ENCODE results near the gene TENM4.

TENM4 gene

DNA sequence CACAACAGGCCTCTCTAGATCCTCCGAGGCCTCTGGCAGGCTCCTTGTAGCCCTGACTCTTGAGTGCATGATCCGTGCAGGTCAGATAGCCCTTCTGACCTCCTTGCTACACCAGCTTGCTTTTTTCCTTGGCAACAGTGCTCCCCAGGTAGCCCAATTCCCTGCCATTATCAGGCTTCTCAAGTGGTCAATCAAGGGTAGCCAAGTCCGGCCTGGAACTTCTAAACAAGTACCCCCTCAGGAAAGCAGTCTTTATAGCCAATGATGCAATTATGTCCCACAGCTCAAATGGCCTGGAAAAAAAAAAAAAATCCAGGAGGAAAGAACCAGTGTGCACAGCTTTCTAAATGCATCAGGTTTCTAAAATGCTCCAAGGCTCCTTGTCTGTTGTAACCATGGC, 59.8 kb downstream of the TENM4 start:
- H3K4me3 Mint-ChIP-seq, result no peak overlapping the region

DNA sequence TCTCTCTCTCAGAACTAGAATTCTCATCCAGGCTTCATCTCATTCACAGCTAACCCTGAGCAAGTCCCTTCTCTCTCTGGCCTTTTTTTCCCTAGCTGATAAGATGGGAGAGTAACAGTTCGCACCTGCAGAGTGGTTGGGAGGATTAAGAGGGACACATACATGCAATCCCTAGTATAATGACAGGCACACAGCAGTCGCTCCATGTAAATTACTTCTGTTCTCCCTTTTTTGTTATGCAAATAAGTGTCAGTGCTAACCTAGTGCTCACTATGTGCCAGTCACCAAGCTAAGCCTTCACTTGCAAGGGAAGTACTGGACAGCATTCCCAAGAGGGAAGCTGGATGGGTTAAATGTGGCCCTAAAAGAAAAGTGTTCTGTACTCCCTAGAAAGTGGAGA, 63.4 kb downstream of the TENM4 start:
- Mint-ChIP-seq H3K9me3 (no peaks in the 10 kb centered on the region), H3K27ac (no peak overlapping the region), H3K27me3 (peaks cover 48% of the 10 kb centered on the region), H3K4me1 (ENCODE audit: low read depth) (no peaks in the 10 kb centered on the region), H3K4me3 (no peak overlapping the region), H3K36me3 (ENCODE audit: low read depth) (no peaks in the 10 kb centered on the region)
- intact Hi-C loops (cut with micrococcal nuclease), result no loop called here

More for the DNA sequence above, 59.8 kb downstream of the TENM4 start:
- peaks cover 57% of the 10 kb centered on the region for H3K27me3 Mint-ChIP-seq
- H3K36me3 Mint-ChIP-seq (ENCODE audit: low read depth), result no peaks in the 10 kb centered on the region
- no peak overlapping the region for H3K27ac Mint-ChIP-seq
- H3K9me3 Mint-ChIP-seq, result no peaks in the 10 kb centered on the region
- no peaks in the 10 kb centered on the region for H3K4me1 Mint-ChIP-seq (ENCODE audit: low read depth)
- intact Hi-C loops (cut with micrococcal nuclease), result no loop called here

DNA sequence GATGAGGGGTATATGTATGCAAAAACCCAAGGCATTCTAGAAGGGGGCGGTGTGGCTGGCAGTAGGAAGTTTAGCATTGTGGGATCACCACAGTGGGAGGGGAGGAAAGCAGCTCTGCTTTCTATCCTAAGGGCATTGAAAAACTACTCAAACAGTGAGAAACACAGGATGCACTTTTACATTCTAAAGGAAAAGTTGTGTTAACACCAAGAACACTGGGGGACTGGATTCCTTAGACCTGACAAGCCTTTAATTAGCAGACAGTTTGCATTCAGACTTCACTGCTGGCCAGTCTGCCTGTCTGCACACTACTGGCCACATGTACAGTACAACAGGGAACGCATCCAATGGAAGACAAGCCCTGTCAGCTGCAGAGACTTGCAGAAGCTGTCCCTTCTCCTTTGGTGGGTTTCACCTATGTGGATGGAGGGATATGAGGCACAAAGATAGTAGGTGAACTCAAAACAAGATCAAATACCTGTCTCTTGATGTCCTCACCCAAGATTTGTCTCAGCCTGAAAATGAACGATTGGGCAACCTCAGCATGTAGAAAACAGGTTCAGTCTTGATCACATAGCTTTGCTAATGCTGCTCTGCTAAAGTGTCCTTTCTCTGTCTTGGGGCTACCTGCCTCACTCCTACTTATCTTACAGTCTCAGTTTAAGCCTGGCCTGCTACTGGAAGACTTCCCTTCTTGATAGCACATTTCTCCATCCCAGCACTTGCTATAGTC, 64.8 kb downstream of the TENM4 start:
- no peak overlapping the region for H3K27ac Mint-ChIP-seq
- no peaks in the 10 kb centered on the region for H3K4me1 Mint-ChIP-seq (ENCODE audit: low read depth)
- no peak overlapping the region for H3K4me3 Mint-ChIP-seq
- peaks cover 48% of the 10 kb centered on the region for H3K27me3 Mint-ChIP-seq
- intact Hi-C loops (cut with micrococcal nuclease), result no loop called here
- H3K36me3 Mint-ChIP-seq (ENCODE audit: low read depth), result no peaks in the 10 kb centered on the region
- no peaks in the 10 kb centered on the region for H3K9me3 Mint-ChIP-seq

DNA sequence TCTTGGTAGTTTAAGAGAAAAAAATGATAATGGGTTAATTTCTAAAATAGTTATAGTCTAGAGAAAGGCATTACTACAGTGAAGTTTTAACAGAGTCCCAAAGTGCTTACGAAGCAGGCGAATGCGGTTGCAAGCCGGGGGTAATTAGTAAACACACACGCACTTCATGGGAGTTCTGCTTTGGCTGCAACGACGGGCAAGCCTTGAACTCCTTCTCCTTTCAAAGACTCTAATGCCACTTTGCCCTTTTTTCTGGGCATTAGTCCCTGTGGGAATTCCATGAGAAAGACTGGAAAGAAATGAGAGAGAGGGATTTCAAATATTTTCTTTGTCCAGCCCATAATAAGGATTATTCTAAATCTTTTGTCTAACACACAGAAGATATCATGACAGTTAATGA, 66.1 kb downstream of the TENM4 start:
- peaks cover 58% of the 10 kb centered on the region for H3K27me3 Mint-ChIP-seq
- no peaks in the 10 kb centered on the region for H3K36me3 Mint-ChIP-seq (ENCODE audit: low read depth)
- no peaks in the 10 kb centered on the region for H3K4me1 Mint-ChIP-seq (ENCODE audit: low read depth)
- no peak overlapping the region for H3K27ac Mint-ChIP-seq
- H3K9me3 Mint-ChIP-seq, result no peaks in the 10 kb centered on the region
- intact Hi-C loops (cut with micrococcal nuclease), result no loop called here
- no peak overlapping the region for H3K4me3 Mint-ChIP-seq

DNA sequence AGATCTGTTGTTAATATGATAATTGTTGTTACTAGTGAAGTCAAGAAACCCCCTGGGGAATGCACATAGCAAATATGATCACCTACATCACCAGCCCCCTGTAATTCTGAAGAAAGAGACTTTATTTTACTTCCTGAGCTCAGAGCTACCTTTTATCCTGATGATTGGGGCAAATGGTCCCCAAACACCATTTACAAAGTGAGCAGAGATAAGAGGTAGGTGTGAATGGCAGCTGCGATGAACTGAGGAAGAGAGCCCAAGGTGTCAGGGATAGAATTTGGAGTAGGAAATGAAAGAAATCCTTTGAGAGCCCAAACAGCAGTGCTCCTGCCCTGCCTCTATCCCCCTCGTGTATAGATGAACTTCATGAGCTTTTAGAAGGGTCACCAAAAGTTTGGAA, 69.1 kb downstream of the TENM4 start:
- Mint-ChIP-seq H3K27ac (no peak overlapping the region), H3K4me1 (ENCODE audit: low read depth) (no peaks in the 10 kb centered on the region), H3K27me3 (peaks cover 59% of the 10 kb centered on the region), H3K36me3 (ENCODE audit: low read depth) (no peaks in the 10 kb centered on the region), H3K4me3 (no peak overlapping the region), H3K9me3 (no peaks in the 10 kb centered on the region)
- intact Hi-C loops (cut with micrococcal nuclease), result no loop called here

DNA sequence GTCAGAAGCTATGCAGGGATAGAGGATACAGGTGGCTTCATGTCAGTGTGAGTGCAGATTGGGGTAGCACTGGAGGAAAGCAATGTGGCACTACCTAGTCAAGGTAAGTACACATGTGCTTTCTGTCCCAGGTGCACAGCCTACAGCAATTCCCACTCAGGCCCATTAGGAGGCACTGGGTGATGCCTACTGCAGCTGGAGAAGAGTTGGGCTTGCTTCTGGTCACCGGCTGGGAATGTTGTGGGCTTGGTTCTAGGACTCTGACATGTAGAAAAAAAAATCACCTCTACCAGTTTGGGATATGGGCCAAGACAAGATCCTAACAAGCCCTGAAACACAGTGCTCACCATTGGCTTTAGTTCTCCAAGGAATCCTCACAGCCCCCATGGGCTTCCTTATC, 69.7 kb downstream of the TENM4 start:
- no peak overlapping the region for H3K4me3 Mint-ChIP-seq
- no peaks in the 10 kb centered on the region for H3K9me3 Mint-ChIP-seq
- H3K36me3 Mint-ChIP-seq (ENCODE audit: low read depth), result no peaks in the 10 kb centered on the region
- H3K4me1 Mint-ChIP-seq (ENCODE audit: low read depth), result no peaks in the 10 kb centered on the region
- no peak overlapping the region for H3K27ac Mint-ChIP-seq
- peaks cover 55% of the 10 kb centered on the region for H3K27me3 Mint-ChIP-seq
- intact Hi-C loops (cut with micrococcal nuclease), result no loop called here

DNA sequence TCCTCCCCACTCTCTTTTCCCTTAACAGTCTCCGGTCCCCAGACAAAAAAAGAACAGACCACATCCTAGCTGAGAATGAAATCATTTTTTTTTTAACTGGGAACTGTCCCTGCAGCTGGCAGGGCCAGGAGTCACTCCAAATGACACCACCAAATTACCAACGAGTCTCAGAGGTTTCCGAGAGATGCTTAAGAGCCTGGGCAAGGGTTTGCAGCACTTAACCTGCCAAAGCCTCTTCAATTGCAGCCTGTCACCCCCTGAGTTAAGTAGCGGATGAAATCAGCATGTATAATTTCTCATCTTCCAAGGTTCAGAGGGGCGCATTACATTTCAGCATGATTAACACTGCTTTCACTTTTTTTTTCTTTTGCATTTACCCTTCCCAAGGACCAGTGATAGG, 71.8 kb downstream of the TENM4 start:
- intact Hi-C loops (cut with micrococcal nuclease), result no loop called here
- Mint-ChIP-seq H3K9me3 (no peaks in the 10 kb centered on the region), H3K4me3 (no peak overlapping the region), H3K27ac (no peak overlapping the region), H3K27me3 (peaks cover 52% of the 10 kb centered on the region), H3K4me1 (ENCODE audit: low read depth) (no peaks in the 10 kb centered on the region), H3K36me3 (ENCODE audit: low read depth) (no peaks in the 10 kb centered on the region)

DNA sequence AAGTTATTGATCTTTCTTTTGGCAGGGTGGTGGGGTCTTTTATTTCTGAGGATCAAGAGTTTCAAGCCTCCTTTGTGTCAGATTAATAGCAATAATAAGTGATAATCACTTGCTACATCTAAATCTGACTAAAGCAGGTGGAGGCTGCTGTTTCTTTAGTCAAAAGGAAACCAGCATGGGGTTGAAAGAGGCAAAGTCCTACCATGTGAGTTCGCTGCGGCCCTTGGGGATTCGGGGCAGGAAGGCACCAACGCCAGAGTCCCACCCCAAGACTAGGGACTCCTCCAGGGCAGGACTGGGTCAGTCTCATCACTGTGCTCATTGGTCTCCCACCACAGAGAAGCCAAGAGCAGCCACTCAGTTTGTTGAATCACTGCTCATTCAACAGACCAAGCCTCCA, 73.0 kb downstream of the TENM4 start:
- Mint-ChIP-seq H3K27ac (no peak overlapping the region), H3K27me3 (peaks cover 45% of the 10 kb centered on the region), H3K36me3 (ENCODE audit: low read depth) (no peaks in the 10 kb centered on the region), H3K4me1 (ENCODE audit: low read depth) (no peaks in the 10 kb centered on the region), H3K9me3 (no peaks in the 10 kb centered on the region), H3K4me3 (no peak overlapping the region)
- intact Hi-C loops (cut with micrococcal nuclease), result no loop called here

DNA sequence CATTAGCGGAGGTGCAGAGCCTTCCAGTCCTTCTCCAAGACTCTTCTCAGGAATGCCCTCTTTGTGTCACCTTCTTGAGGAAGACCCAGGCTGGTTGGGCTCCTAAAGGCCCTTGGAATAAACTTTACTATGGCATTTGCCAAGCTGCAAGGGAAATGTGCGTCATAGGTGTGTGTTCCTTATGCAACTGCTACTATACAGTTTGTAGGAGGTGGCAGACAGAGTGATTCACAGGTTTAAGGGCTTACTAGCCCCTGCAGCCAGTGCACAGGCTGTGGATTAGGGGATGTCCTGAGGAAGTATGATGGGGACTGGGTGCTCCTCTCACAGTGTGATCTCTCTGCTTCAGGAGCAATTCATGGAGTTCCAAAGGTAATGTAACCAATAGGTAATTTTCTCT, 74.6 kb downstream of the TENM4 start:
- no peaks in the 10 kb centered on the region for H3K36me3 Mint-ChIP-seq (ENCODE audit: low read depth)

DNA sequence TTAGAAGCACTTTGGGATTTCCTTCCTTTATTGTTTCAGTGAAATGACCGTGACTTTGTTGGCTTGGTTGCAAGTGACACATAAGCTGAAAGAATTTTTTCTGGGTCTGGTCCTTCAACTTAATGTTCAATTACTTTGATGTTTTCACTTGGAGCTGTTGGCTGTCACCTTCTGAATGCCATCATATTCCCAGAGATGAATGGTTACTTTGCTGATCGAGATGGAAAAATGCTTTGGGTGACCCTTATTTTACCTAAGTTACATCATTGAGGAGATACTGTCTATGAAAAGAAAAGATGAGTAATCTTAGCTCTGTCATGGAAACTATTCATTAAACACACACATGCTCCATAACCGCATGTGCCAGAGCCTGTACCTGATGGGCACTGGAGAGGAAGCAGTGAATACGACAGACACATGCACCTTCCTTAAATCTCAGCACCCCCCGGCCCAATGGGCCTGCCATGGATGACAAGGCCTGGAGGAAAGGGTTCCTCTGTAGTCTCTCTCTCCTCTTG, 76.9 kb downstream of the TENM4 start:
- H3K9me3 Mint-ChIP-seq, result no peaks in the 10 kb centered on the region
- H3K4me3 Mint-ChIP-seq, result no peak overlapping the region

More for the DNA sequence above, 74.6 kb downstream of the TENM4 start:
- H3K9me3 Mint-ChIP-seq, result no peaks in the 10 kb centered on the region
- no peak overlapping the region for H3K27ac Mint-ChIP-seq
- H3K4me3 Mint-ChIP-seq, result no peak overlapping the region
- intact Hi-C loops (cut with micrococcal nuclease), result no loop called here
- no peaks in the 10 kb centered on the region for H3K4me1 Mint-ChIP-seq (ENCODE audit: low read depth)
- peaks cover 35% of the 10 kb centered on the region for H3K27me3 Mint-ChIP-seq

DNA sequence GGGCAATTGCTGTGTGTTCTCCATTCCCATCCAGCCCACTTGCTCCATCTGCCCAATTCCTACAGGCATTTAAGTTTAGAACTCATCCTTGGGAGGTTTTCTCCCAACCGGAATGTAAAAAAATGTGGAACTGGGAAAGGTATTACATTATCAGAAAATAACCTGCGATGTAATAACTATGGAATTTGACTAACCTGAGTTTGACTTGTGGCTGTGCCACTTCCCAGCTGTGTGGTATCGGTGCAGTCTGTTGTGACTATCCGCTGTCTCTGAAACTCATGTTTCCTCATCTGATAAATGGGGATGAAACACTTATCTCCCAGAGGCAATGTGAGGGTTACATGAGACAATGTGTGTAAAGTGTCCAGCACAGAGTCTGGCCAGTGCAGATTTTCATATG, 77.6 kb downstream of the TENM4 start:
- Mint-ChIP-seq H3K4me3 (no peak overlapping the region), H3K4me1 (ENCODE audit: low read depth) (no peaks in the 10 kb centered on the region), H3K27ac (no peak overlapping the region), H3K36me3 (ENCODE audit: low read depth) (no peaks in the 10 kb centered on the region), H3K27me3 (peaks cover 23% of the 10 kb centered on the region), H3K9me3 (no peaks in the 10 kb centered on the region)
- intact Hi-C loops (cut with micrococcal nuclease), result no loop called here

More for the DNA sequence above, 76.9 kb downstream of the TENM4 start:
- H3K36me3 Mint-ChIP-seq (ENCODE audit: low read depth), result no peaks in the 10 kb centered on the region
- intact Hi-C loops (cut with micrococcal nuclease), result no loop called here
- peaks cover 21% of the 10 kb centered on the region for H3K27me3 Mint-ChIP-seq
- no peak overlapping the region for H3K27ac Mint-ChIP-seq
- no peaks in the 10 kb centered on the region for H3K4me1 Mint-ChIP-seq (ENCODE audit: low read depth)

DNA sequence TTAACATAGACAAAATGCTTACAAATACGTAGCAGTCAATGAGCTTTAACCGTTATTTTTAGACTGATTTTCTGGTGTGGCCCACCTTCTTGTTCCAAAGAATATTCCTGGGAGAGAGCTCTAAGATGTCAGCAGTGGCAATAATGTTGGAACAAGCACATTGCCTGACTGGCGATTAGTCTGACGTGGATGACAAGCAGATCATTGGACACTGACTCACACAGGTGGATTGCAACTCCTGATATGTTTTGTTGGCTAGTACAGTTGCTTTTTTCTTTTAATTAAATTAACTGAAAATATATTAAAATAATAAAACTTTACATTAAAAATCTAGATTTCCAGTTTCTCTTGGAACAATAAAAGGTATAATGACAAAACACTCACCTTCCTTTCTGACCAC, 78.0 kb downstream of the TENM4 start:
- Mint-ChIP-seq H3K4me1 (ENCODE audit: low read depth) (no peaks in the 10 kb centered on the region), H3K4me3 (no peak overlapping the region), H3K27me3 (peaks cover 23% of the 10 kb centered on the region), H3K27ac (no peak overlapping the region), H3K36me3 (ENCODE audit: low read depth) (no peaks in the 10 kb centered on the region), H3K9me3 (no peaks in the 10 kb centered on the region)
- intact Hi-C loops (cut with micrococcal nuclease), result no loop called here

DNA sequence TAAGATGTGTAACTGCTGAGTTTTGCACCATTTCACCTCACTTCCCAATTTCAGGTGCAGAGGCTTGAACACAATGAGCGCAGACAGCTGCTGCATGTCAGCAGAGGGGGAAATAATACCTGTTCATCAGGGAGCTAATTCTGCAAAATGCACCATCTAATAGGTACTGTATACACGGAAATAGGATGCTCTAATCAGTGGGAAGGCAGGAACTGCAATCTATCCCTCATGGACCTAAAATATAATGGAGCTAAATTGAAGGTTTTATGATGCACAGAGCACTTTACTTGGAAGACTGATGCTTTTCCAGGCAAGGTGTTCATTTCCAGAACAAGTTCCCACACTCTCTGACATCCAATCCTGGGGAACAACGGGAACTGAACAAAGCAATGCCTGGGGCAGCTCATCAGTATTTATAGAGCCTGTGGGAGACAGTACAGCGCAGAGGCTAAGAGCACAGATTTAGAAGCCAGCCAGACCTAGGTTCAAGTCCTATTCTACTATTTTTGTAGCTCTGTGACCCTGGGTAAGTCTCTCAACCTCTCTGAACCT, 78.5 kb downstream of the TENM4 start:
- no peaks in the 10 kb centered on the region for H3K9me3 Mint-ChIP-seq
- H3K4me3 Mint-ChIP-seq, result no peak overlapping the region
- H3K27ac Mint-ChIP-seq, result no peak overlapping the region
- H3K27me3 Mint-ChIP-seq, result peaks cover 22% of the 10 kb centered on the region
- intact Hi-C loops (cut with micrococcal nuclease), result no loop called here
- H3K36me3 Mint-ChIP-seq (ENCODE audit: low read depth), result no peaks in the 10 kb centered on the region
- H3K4me1 Mint-ChIP-seq (ENCODE audit: low read depth), result no peaks in the 10 kb centered on the region

DNA sequence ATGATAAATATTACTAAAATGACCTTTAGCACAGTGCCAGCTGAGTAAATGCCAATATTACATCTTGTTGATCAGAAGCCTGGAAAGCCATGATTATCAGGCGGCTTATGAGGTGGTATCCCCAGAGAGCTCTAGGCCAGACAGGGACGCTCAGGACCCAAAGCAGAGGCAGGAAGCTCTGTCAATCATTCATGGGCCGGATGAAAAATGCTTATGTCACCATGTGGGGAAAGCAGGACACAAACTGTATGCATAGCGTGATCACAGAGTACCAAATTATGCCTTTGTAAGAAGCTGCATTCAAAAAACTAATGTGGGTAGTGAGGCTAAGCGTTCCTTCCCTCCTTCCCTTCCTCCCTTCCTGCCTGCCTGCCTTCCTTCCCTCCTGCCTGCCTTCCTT, 82.6 kb downstream of the TENM4 start:
- intact Hi-C loops (cut with micrococcal nuclease), result no loop called here

DNA sequence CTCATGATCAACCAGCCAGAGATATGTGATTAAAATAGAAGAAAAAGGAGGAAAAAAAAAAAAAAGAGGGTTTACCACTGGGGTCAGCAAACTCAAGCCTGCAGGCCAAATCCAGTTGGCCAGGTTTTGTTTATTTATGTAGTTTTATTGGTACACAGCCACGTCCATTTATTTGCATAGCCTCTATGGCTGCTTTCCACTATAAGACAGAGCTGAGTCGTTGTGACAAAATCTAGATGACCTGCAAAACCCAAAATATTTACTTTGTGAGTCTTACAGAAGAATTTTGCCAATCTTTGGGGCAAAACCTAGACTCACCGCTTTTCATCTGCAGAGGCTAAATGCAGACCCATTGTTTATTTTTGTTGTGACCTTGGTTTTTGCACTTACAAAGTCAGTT, 87.1 kb downstream of the TENM4 start:
- no peaks in the 10 kb centered on the region for H3K4me1 Mint-ChIP-seq (ENCODE audit: low read depth)
- H3K4me3 Mint-ChIP-seq, result no peak overlapping the region
- intact Hi-C loops (cut with micrococcal nuclease), result no loop called here
- no peaks in the 10 kb centered on the region for H3K9me3 Mint-ChIP-seq
- no peaks in the 10 kb centered on the region for H3K36me3 Mint-ChIP-seq (ENCODE audit: low read depth)
- no peak overlapping the region for H3K27ac Mint-ChIP-seq
- peaks cover 29% of the 10 kb centered on the region for H3K27me3 Mint-ChIP-seq

More for the DNA sequence above, 82.6 kb downstream of the TENM4 start:
- Mint-ChIP-seq H3K4me1 (ENCODE audit: low read depth) (no peaks in the 10 kb centered on the region), H3K27ac (no peak overlapping the region), H3K36me3 (ENCODE audit: low read depth) (no peaks in the 10 kb centered on the region), H3K4me3 (no peak overlapping the region), H3K9me3 (no peaks in the 10 kb centered on the region), H3K27me3 (peaks cover 18% of the 10 kb centered on the region)

Data from dendritic cell treated with granulocyte-macrophage colony-stimulating factor and Interleukin-4, amounts not matched to agents 40 ng/mL and 50 ng/mL, for 4 days (primary cell).